T-helper 2 cell (primary cell): ENCODE results near the gene GTF2H4.
"Not testable (repeated sequence)": the region's sequence is repeated elsewhere in the genome, so short reads cannot be mapped to it uniquely, and the experiment has no call there.

Experiments used
- DNase-seq, 5 experiments: peaks; one replicate each; pipeline versions ENCODE4 v3.0.0 to v3.0.0-alpha.2; 2012 to 2022

GTF2H4 gene

GRCh38 chr6:30895343-30895742, 12.7 kb upstream of the GTF2H4 start:
- DNase-seq = no peak

DNA sequence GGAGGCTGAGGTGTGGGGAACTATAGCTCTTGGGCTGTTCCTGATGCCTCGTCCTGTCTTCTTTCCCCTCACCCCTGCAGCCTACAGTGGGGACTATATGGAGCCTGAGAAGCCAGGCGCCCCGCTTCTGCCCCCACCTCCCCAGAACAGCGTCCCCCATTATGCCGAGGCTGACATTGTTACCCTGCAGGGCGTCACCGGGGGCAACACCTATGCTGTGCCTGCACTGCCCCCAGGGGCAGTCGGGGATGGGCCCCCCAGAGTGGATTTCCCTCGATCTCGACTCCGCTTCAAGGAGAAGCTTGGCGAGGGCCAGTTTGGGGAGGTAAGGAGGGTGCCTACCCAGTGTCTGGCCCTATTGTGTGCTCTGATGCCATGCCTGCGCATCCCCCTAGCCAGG, 11.5 kb upstream of the GTF2H4 start:
- DNase-seq = no peak

DNA sequence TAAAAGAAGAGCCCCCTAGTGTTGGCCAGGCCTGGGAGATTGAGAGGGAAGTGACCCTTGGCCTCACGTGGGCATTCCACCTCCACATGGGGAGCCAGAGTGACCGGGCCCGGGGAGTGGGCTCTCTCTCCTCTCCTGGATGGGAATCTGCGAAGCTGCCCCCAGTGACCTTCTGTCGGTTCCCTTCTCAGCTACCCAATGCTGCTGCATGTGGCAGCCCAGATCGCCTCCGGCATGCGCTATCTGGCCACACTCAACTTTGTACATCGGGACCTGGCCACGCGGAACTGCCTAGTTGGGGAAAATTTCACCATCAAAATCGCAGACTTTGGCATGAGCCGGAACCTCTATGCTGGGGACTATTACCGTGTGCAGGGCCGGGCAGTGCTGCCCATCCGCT, 10.1 kb upstream of the GTF2H4 start:
- no peak for DNase-seq

- DNase-seq = no peak
Observed at GRCh38 chr6:30898750-30899360, 9.2 kb upstream of the GTF2H4 start.

GRCh38 chr6:30900863-30901417, 7.1 kb upstream of the GTF2H4 start:
- no peak for DNase-seq

DNA sequence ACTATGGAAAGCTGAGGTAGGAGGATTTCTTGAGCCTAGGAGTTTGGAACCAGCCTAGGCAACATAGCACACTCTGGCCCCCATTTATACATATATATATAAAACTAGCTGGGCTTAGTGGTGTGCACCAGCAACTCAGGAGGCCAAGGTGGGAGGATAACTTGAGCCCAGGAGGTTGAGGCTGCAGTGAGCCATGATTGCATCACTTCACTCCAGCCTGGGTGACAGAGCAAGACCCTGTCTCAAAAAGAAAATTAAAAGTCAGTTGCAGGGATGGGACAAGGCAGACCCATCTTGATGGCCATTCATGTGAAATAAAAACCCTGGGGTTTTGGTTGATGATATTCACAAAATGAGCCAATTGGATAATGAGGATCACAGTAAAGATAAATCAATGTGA, 6.6 kb upstream of the GTF2H4 start:
- DNase-seq = no peak

DNA sequence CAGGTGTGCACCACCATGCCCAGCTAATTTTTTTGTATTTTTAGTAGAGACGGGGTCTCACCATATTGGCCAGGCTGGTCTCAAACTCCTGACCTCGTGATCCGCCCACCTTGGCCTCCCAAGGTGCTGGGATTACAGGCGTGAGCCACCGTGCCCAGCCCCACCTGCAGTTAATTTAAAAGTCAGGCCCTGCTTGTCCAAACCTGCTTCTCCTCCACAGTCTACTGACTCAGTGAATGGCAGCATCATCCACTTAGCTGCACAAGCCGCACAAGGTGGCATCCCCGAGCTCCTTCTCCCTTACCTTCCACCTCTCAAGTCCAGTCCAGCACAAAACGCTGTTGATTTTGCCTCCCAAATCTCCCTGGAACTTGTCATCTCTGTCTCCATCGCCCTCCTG, 5.8 kb upstream of the GTF2H4 start:
- DNase-seq = not testable (repeated sequence)

GRCh38 chr6:30902709-30903108, 5.3 kb upstream of the GTF2H4 start:
- DNase-seq = no peak

- no peak for DNase-seq
Observed at GRCh38 chr6:30903236-30903635, 4.8 kb upstream of the GTF2H4 start.

- DNase-seq = not testable (repeated sequence)
Observed at GRCh38 chr6:30907290-30907757, 683 bp upstream of the GTF2H4 start.

DNA sequence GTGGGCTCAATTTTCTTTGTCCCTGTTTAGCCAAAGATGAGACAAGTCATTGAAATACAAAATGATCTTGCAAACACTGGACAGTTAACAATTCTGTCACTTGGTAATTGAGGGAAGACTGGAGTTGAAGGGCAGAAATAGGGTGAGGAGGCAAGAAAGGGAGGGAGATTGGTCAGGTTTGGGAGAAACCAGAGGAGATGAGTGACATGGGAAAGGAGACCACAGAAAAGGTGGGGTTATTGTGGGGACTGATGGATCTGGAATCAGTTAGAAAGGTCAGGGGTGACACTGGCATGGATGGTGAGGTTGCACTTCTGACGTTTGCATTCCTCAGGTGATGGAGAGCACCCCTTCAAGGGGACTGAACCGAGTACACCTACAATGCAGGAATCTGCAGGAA, 693 bp downstream of the GTF2H4 start:
- DNase-seq = no peak

DNA sequence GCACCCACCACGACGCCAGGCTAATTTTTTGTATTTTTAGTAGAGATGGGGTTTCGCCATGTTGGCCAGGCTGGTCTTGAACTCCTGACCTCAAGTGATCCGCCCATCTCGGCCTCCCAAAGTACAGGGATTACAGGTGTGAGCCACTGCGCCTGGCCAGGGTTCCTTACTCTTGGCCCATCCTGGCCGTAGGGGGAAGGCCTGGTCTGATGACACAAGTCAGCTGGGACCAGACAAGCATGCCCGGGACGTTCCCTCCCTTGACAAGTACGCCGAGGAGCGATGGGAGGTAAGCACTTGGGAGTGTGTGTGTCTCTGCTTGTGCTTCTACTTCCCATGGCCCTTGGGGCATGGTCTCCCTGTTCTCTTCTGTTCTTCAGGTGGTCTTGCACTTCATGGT, 2.5 kb downstream of the GTF2H4 start:
- DNase-seq = not testable (repeated sequence)

GRCh38 chr6:30912746-30913520, 4.9 kb downstream of the GTF2H4 start:
- DNase-seq = no peak

DNA sequence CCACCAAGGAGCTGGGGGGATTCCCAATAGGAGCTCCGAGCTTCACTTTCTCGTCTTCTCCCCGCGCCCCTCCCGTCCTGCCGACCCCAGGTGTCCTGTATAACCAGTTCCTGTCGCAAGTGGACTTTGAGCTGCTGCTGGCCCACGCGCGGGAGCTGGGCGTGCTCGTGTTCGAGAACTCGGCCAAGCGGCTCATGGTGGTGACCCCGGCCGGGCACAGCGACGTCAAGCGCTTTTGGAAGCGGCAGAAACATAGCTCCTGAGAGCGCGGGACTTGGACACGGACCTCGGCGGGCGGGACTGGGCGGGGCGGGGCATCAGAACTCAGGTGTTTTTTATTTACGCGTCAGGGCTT, 5.7 kb downstream of the GTF2H4 start:
- no peak for DNase-seq

DNA sequence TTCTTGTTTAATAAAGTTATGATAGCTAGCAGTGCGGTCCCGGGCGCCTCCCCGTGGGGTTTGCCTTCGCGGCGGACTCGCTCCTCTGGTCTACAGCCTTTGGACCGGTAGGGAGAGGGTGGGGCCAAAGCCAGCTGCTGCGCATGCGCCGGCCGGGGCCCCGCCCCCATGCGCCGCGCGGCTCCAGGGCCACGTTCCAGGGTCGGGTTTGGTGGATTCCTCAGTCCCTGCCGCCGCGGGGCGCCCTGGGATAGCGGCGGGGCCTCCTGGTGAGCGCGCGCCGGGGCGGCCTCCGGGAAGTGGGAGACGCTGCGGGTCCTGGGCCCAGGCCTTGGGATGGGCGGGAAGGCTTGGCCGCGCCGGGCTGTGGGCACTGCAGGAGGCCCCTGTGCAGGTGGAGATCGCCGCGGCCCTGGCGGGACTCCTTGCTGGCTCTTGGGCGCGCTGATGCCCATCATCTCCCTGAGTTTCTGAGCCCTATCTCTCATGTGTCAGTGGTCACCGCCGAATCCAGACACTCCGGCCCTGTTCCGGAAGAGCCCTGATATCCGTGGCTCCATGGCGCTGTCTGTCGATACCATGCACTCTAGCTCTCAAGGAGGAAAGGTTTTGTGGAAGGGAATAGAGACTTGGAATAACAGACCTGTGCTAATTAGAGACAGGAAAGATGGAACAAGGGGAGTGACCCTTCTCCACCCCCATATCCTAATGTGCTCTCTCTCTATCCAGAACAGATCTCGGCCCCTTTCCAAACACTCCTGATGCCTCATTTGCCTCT, 6.3 kb downstream of the GTF2H4 start, which contains the start of gene VARS2:
Gene VARS2 (plus strand): TSS at position 163 of the 778 bp plus-strand sequence. CDS start 599 bp downstream, at position 762.
- DNase-seq = peak; percentile 77 to 90 (median 81)

DNA sequence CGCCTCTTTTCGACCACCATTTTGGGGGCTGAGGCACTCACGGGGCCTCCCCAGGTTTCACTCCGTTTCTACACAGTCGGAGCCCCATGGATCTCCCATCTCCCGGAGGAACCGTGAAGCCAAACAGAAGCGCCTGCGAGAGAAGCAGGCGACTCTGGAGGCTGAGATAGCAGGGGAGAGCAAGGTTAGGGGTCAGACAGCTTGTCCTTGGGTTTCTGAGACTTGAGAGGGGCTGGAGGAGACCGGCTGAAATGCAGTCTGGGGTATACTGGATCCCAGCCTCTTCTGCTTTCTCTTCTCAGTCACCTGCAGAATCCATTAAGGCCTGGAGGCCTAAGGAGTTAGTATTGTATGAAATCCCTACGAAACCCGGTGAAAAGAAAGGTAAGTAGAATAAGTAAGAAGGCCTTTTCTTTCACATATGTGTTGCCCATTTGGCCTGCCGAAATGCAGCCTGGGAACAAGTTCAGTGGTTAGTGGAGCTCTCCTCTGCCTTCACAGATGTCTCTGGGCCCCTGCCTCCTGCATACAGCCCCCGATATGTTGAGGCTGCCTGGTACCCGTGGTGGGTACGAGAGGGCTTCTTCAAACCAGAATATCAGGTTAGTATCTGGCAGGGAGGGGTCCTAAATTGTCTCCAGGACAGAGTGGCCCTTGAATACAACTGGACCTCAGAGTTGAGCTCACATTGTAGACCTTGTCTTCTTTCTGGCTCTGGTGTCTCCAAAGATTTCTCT, 7.0 kb downstream of the GTF2H4 start:
- no peak for DNase-seq

- peak in 1 of 5 experiments; percentile 49 for DNase-seq
Observed at GRCh38 chr6:30915591-30915946, 7.6 kb downstream of the GTF2H4 start.

GRCh38 chr6:30917041-30917440, 9.0 kb downstream of the GTF2H4 start:
- no peak for DNase-seq

- no peak for DNase-seq
Observed at GRCh38 chr6:30917487-30917886, 9.5 kb downstream of the GTF2H4 start.

DNA sequence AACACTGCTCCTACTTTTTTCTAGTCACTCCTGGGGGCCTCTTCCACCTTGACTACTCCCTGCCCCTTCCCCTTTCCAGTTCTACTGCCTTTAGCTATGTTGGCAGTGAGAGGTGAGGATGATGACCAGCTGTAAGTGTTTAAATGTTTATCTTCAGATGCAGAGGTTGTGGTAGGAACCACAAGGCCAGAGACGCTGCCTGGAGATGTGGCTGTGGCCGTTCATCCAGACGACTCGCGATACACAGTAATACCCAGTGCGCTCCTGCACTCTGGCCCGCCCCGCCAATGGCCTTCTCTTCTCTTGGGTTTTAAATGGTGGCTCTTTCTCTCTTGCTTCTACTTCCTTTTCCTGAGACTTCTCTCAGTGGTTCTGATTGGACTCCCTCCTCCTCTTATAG, 10.7 kb downstream of the GTF2H4 start:
- no peak for DNase-seq

GRCh38 chr6:30922447-30922852, 14.4 kb downstream of the GTF2H4 start:
- no peak for DNase-seq

- DNase-seq = not testable (repeated sequence)
Observed at GRCh38 chr6:30924040-30924627, 16.1 kb downstream of the GTF2H4 start.
